Measurements from ENCODE around the gene PEX14.

- TF ChIP-seq PATZ1 (CRISPR knock-in tag; IDR thresholded peaks at IDR 0.05; ENCODE audit: borderline replicate concordance) (no peak), CREB5 (CRISPR knock-in tag; IDR thresholded peaks at IDR 0.05; ENCODE audit: low read depth) (no peak), BACH2 (CRISPR knock-in tag; IDR thresholded peaks at IDR 0.05; ENCODE audit: borderline replicate concordance) (no peak), ARNTL (CRISPR knock-in tag; IDR thresholded peaks at IDR 0.05; ENCODE audit: borderline replicate concordance, low read depth) (no peak), POU6F1 (CRISPR knock-in tag; IDR thresholded peaks at IDR 0.05; ENCODE audit: borderline replicate concordance, low read depth) (no peak), GLIS3 (CRISPR knock-in tag; IDR thresholded peaks at IDR 0.05) (no peak), OSR1 (CRISPR knock-in tag; IDR thresholded peaks at IDR 0.05) (no peak), ZC3H10 (CRISPR knock-in tag; IDR thresholded peaks at IDR 0.05) (no peak), CSDC2 (CRISPR knock-in tag; IDR thresholded peaks at IDR 0.05) (no peak), RARB (CRISPR knock-in tag; IDR thresholded peaks at IDR 0.05) (no peak), PPARA (CRISPR knock-in tag; IDR thresholded peaks at IDR 0.05; ENCODE audit: borderline replicate concordance) (no peak)
- TF ChIP-seq, protein P1, sequence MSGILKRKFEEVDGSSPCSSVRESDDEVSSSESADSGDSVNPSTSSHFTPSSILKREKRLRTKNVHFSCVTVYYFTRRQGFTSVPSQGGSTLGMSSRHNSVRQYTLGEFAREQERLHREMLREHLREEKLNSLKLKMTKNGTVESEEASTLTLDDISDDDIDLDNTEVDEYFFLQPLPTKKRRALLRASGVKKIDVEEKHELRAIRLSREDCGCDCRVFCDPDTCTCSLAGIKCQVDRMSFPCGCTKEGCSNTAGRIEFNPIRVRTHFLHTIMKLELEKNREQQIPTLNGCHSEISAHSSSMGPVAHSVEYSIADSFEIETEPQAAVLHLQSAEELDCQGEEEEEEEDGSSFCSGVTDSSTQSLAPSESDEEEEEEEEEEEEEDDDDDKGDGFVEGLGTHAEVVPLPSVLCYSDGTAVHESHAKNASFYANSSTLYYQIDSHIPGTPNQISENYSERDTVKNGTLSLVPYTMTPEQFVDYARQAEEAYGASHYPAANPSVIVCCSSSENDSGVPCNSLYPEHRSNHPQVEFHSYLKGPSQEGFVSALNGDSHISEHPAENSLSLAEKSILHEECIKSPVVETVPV (CRISPR knock-in tag; IDR thresholded peaks at IDR 0.05), result no peak
Measured at GRCh38 chr1:10601342-10602070, 126.8 kb downstream of the PEX14 start.

Data from SK-N-SH treated with all-trans-retinoic acid at 6 μM for 48 hours (cell line).